Suprapubic skin (tissue), 4 donors: ENCODE data around the gene IL12B.

Source experiments
- POLR2A ChIP-seq, 2 donors: fragments of 450-650 bp; IDR thresholded peaks; one replicate each; pipeline ENCODE4 v1.6.1; 2017; ENCODE audit warnings: antibody characterized with exemption in 2 of 2, mild to moderate bottlenecking in 2 of 2, moderate library complexity in 2 of 2
- POLR2AphosphoS5 ChIP-seq, 3 donors: sonication (generic); formaldehyde crosslinking; IDR thresholded peaks; one replicate each; pipeline ENCODE4 v1.6.1; 2017; ENCODE audit warnings: antibody characterized with exemption in 3 of 3
- TF ChIP-seq, protein P1 (sequence below), 2 donors: fragments of 200-600 bp in 1 of 2; fragments of 450-650 bp in 1 of 2; sonication (generic) in 1 of 2; IDR thresholded peaks; one replicate each; pipeline ENCODE4 v1.5.1; 2016 to 2019; ENCODE audit warnings: antibody characterized with exemption in 2 of 2, mild to moderate bottlenecking in 1 of 2, moderate library complexity in 1 of 2

DNA sequence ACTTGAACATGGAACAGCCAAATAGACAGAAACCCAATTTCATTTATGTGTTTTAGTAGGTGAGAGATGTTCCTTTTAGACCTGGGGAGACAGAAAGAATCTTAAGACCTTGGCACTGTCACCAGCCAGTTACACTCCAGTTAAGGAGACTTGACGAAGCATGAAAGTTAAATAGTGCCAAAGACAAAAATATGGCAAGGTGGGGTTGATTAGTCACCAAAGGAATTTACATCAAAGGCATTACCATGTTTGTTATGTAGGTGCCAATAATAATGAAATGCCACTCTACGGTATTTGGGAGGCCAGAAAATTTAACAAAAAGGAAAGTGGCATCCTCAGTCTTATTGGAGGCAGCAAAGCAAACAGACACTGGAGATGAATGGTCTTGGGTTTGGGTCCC, 9.2 kb upstream of the IL12B start:
- TF ChIP-seq, protein P1, sequence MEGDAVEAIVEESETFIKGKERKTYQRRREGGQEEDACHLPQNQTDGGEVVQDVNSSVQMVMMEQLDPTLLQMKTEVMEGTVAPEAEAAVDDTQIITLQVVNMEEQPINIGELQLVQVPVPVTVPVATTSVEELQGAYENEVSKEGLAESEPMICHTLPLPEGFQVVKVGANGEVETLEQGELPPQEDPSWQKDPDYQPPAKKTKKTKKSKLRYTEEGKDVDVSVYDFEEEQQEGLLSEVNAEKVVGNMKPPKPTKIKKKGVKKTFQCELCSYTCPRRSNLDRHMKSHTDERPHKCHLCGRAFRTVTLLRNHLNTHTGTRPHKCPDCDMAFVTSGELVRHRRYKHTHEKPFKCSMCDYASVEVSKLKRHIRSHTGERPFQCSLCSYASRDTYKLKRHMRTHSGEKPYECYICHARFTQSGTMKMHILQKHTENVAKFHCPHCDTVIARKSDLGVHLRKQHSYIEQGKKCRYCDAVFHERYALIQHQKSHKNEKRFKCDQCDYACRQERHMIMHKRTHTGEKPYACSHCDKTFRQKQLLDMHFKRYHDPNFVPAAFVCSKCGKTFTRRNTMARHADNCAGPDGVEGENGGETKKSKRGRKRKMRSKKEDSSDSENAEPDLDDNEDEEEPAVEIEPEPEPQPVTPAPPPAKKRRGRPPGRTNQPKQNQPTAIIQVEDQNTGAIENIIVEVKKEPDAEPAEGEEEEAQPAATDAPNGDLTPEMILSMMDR (IDR thresholded peaks at IDR 0.05), result no peak
- TF ChIP-seq POLR2AphosphoS5 (IDR thresholded peaks at IDR 0.05) (no peak), POLR2A (IDR thresholded peaks at IDR 0.05) (no peak)
